IPS-18a (cell line): ENCODE data around the gene SUN2.

Experiments
- H3K27ac ChIP-seq: one replicate; pipeline ENCODE4 v1.5.1; 2013; ENCODE audit warnings: low read length
- H3K27me3 ChIP-seq: one replicate; pipeline ENCODE4 v1.6.1; 2013; ENCODE audit warnings: mild to moderate bottlenecking, low read length; ENCODE audit not compliant: control insufficient read depth, insufficient read depth
- H3K36me3 ChIP-seq: one replicate; pipeline ENCODE4 v1.6.1; 2013; ENCODE audit warnings: low read depth, low read length; ENCODE audit not compliant: control insufficient read depth
- H3K4me1 ChIP-seq: one replicate; pipeline ENCODE4 v1.6.1; 2013; ENCODE audit warnings: low read depth, low read length; ENCODE audit not compliant: control insufficient read depth
- H3K4me3 ChIP-seq: one replicate; pipeline ENCODE4 v1.5.1; 2013; ENCODE audit warnings: low read length
- H3K9ac ChIP-seq: one replicate; pipeline ENCODE4 v1.6.1; 2013; ENCODE audit warnings: mild to moderate bottlenecking, low read length, moderate library complexity
- H3K9me3 ChIP-seq: one replicate; pipeline ENCODE4 v1.6.1; 2013; ENCODE audit warnings: low read depth, low read length; ENCODE audit not compliant: control insufficient read depth

SUN2 gene

GRCh38 chr22:38738475-38739070 lies 17.2 kb downstream of the SUN2 start:
- Histone ChIP-seq H3K4me3 (no peak overlapping the region), H3K9me3 (no peaks in the 10 kb centered on the region), H3K27me3 (no peaks in the 10 kb centered on the region), H3K36me3 (peaks cover 14% of the 10 kb centered on the region), H3K9ac (no peak overlapping the region), H3K27ac (no peak overlapping the region), H3K4me1 (no peaks in the 10 kb centered on the region)

- Histone ChIP-seq H3K4me3 (no peak overlapping the region), H3K27me3 (no peaks in the 10 kb centered on the region), H3K36me3 (peaks cover 14% of the 10 kb centered on the region), H3K4me1 (no peaks in the 10 kb centered on the region), H3K9me3 (no peaks in the 10 kb centered on the region), H3K27ac (no peak overlapping the region), H3K9ac (no peak overlapping the region)
Measured at GRCh38 chr22:38737302-38738060, 18.3 kb downstream of the SUN2 start.

DNA sequence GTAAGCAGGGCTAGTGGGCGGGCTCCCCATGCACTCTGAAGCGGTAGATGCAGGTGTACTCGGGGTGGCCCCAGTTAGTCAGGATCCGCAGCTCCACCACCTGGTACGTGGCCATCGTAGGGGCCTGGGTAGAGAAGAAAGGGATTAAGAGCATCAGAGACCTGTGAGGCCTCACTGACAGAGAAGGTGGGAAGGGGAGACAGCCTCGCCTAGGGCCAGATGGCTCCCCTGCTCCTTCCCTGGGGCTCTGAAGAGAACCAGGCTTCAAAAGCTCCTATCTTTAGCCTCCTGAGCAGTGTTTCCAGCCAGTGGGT lies 19.6 kb downstream of the SUN2 start:
- Histone ChIP-seq H3K9me3 (no peaks in the 10 kb centered on the region), H3K27ac (no peak overlapping the region), H3K4me1 (no peaks in the 10 kb centered on the region), H3K27me3 (no peaks in the 10 kb centered on the region), H3K4me3 (no peak overlapping the region), H3K9ac (no peak overlapping the region), H3K36me3 (peaks cover 17% of the 10 kb centered on the region)

GRCh38 chr22:38735465-38736256 lies 20.1 kb downstream of the SUN2 start:
- H3K27me3 ChIP-seq = no peaks in the 10 kb centered on the region
- H3K9me3 ChIP-seq = no peaks in the 10 kb centered on the region
- H3K4me1 ChIP-seq = no peaks in the 10 kb centered on the region
- no peak overlapping the region for H3K27ac ChIP-seq
- H3K9ac ChIP-seq = no peak overlapping the region
- H3K4me3 ChIP-seq = no peak overlapping the region
- H3K36me3 ChIP-seq = peaks cover 21% of the 10 kb centered on the region

GRCh38 chr22:38735126-38735464 lies 20.7 kb downstream of the SUN2 start:
- Histone ChIP-seq H3K36me3 (peaks cover 27% of the 10 kb centered on the region), H3K27me3 (no peaks in the 10 kb centered on the region), H3K9me3 (no peaks in the 10 kb centered on the region), H3K9ac (no peak overlapping the region), H3K4me1 (no peaks in the 10 kb centered on the region), H3K27ac (no peak overlapping the region), H3K4me3 (no peak overlapping the region)

DNA sequence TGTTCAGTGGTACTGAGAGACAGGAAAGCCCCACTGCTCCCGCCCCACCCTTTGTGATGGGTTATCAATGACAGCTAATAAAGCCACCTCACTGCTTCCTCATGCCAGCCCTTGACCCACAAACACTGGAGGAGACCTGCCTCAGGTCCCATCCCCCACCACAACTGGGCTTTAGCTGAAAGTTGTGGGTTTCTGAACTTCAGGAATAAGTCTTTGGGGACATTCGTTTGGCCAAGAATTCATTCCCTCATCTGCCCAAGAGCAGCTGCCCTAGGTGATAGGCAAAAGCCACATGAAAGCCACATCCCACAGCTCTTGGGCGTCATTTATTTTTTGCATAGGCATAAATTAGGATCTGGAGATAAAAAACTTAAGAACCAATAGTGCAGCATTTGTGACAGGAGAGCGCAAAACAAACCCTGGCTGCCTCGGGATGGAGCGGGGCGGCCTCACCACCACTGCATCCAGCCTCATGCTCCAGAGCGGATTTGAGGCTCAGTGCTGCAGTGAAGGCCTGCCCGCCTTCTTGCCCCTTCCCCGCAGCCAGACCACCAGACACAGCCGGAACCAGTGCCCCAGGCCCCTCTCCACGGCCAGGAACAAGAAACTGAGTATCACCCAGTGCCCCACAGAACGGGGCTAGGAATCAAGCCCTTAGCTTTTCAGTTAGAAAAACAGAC lies 21.2 kb downstream of the SUN2 start:
- H3K9me3 ChIP-seq = no peaks in the 10 kb centered on the region
- H3K9ac ChIP-seq = no peak overlapping the region
- no peak overlapping the region for H3K4me3 ChIP-seq
- peaks cover 32% of the 10 kb centered on the region for H3K36me3 ChIP-seq
- no peak overlapping the region for H3K27ac ChIP-seq
- H3K4me1 ChIP-seq = no peaks in the 10 kb centered on the region
- H3K27me3 ChIP-seq = no peaks in the 10 kb centered on the region

DNA sequence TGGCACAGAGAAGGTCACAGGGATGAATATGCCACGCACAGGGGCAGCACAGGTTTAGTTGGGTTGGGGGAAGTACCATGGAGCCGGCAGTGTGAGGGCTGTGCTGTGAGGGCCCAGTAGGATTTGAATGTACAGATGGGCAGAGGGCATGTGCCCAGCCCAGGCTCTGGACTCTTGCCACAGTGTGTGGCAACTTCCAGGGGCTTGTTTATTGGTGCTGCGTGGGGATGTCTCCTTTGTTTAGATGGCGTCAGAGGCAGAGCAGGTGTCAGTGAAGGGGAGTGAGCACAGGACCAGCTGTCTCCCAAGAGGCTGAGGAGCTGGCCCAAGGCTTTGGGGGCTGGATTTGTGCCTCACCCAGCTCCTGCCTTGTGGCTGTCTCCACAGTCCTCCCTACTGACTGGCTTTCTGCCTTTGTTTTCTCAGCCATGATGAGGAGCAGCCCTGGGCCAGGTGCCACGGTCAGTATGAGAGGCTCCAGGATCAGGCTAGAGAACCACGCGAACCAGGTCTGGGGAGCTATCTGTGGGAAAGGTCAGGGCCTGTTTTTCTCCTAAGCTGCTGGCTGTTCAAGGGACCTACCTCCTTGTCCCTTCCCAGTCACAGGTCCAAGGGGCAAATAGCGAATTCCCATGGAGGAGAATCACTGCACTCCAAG lies 21.9 kb downstream of the SUN2 start:
- no peak overlapping the region for H3K27ac ChIP-seq
- H3K9me3 ChIP-seq = no peaks in the 10 kb centered on the region
- H3K36me3 ChIP-seq = peaks cover 39% of the 10 kb centered on the region
- no peak overlapping the region for H3K4me3 ChIP-seq
- no peaks in the 10 kb centered on the region for H3K27me3 ChIP-seq
- H3K4me1 ChIP-seq = no peaks in the 10 kb centered on the region
- H3K9ac ChIP-seq = no peak overlapping the region

GRCh38 chr22:38733329-38733723 lies 22.5 kb downstream of the SUN2 start:
- Histone ChIP-seq H3K36me3 (peaks cover 41% of the 10 kb centered on the region), H3K9me3 (no peaks in the 10 kb centered on the region), H3K27me3 (no peaks in the 10 kb centered on the region), H3K9ac (no peak overlapping the region), H3K4me3 (no peak overlapping the region), H3K4me1 (no peaks in the 10 kb centered on the region), H3K27ac (no peak overlapping the region)

DNA sequence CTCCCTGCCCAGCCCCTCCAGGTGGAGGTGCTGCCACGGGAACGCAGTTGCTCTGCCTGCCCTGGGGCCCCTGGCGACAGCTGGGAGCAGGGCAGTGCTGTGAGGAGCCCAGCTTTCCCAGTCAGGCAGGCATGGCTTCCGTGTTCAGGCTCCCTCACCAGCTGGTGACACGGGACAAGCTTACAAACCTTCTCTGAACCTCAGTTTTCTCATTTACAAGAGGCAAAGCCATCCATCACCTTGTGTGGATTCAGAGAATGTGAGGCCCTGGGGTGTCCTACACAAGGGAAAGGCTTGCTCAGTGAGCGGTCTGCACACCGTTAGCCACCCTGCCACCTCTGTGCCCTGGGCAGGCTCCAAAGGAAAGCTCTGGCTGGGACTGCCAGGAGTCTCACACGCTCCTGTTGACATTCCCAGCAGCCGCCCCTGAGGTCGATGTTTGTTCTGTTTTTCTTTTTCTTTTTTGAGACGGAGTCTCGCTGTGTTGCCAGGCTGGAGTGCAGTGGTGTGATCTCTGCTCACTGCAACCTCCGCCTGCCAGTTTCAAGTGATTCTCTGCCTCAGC lies 23.5 kb downstream of the SUN2 start:
- H3K27me3 ChIP-seq = no peaks in the 10 kb centered on the region
- no peaks in the 10 kb centered on the region for H3K9me3 ChIP-seq
- peaks cover 51% of the 10 kb centered on the region for H3K36me3 ChIP-seq
- H3K27ac ChIP-seq = no peak overlapping the region
- no peak overlapping the region for H3K4me3 ChIP-seq
- no peak overlapping the region for H3K9ac ChIP-seq
- H3K4me1 ChIP-seq = no peaks in the 10 kb centered on the region

DNA sequence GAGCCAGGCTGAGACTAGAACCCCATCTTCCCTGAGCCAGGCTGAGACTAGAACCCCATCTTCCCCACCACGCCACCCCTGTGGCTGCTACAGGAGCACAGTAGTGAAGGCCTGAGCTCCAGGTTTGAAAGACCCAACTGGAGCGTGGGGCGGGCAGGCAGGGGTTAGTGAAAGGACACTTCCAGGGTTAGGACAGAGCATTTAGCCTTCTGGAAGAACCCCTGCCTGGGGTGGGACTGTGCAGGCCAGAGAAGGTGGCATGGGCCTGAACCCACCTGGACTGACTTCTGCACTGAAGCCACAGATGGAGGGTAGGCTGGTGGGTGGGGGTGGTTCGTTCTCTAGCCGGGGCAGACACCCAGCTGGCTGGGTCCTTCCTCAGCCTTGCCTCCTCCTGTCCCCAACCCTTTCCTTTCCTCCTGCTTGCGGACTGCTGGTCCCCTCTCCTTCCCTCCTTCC lies 24.1 kb downstream of the SUN2 start:
- Histone ChIP-seq H3K27ac (no peak overlapping the region), H3K9ac (no peak overlapping the region), H3K36me3 (peaks cover 57% of the 10 kb centered on the region), H3K4me1 (no peaks in the 10 kb centered on the region), H3K9me3 (no peaks in the 10 kb centered on the region), H3K27me3 (no peaks in the 10 kb centered on the region), H3K4me3 (no peak overlapping the region)

DNA sequence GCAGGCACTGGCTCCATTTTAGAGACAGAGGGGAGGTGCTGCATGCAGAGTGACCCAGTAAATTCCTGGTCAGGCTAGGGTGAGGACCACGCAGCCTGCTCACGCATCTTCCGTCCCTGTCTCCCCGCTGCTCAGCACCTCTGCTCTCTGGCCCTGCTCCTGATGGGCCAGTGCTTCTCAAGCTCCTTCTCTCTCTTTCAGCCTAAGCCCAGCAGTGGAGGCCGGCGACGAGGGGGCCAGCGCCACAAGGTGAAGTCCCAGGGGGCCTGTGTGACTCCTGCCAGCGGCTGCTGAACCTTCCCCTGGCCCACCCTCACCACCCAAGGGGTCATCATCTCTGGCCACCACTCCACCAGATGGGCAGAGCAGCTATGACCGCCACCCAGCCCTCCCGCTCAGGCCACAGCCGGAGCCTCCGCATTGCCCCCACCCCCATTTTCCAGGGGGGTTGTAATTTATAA lies 25.4 kb downstream of the SUN2 start:
- Histone ChIP-seq H3K27me3 (no peaks in the 10 kb centered on the region), H3K36me3 (peaks cover 70% of the 10 kb centered on the region), H3K27ac (no peak overlapping the region), H3K4me3 (no peak overlapping the region), H3K4me1 (no peaks in the 10 kb centered on the region), H3K9ac (no peak overlapping the region), H3K9me3 (no peaks in the 10 kb centered on the region)
